Cardiac fibroblast (primary cell): ENCODE measurements around the gene NPAS2.
A peak's percentile ranks its signal among the peaks of the same experiment; 100 is the strongest.

Experiments
- DNase-seq, 2 donors: peaks; one replicate each; pipeline versions ENCODE4 v3.0.0 to v3.0.0-alpha.2; 2010; ENCODE audit warnings: low read depth in 2 of 2
- H3K4me3 ChIP-seq, 2 donors: replicated peaks in 1 of 2; 1 replicate in 1 of 2; 2 replicates in 1 of 2; pipeline ENCODE4 v1.5.1; 2011; ENCODE audit warnings: low read depth in 2 of 2, low read length in 2 of 2, mild to moderate bottlenecking in 2 of 2, moderate library complexity in 1 of 2
- CTCF ChIP-seq: IDR thresholded peaks from one replicate; pipeline ENCODE4 v1.5.1; 2011; ENCODE audit warnings: low read depth, mild to moderate bottlenecking, low read length, inconsistent platforms

NPAS2 gene

GRCh38 chr2:101006065-101006715 lies 186.3 kb downstream of the NPAS2 start:
- H3K4me3 ChIP-seq = no peak overlapping the region
- no peak for TF ChIP-seq CTCF
- DNase-seq = no peak

GRCh38 chr2:101007415-101008345 lies 187.7 kb downstream of the NPAS2 start:
- DNase-seq = peak in 1 of 2 donors; percentile 9
- no peak overlapping the region for H3K4me3 ChIP-seq
- no peak for TF ChIP-seq CTCF

GRCh38 chr2:101011152-101011551 lies 191.2 kb downstream of the NPAS2 start:
- no peak for DNase-seq
- no peak overlapping the region for H3K4me3 ChIP-seq
- TF ChIP-seq CTCF = no peak

GRCh38 chr2:101012054-101012705 lies 192.2 kb downstream of the NPAS2 start:
- no peak overlapping the region for H3K4me3 ChIP-seq
- no peak for TF ChIP-seq CTCF
- DNase-seq = no peak

- H3K4me3 ChIP-seq = no peak overlapping the region
- peak; percentile 75 for TF ChIP-seq CTCF
- DNase-seq = peak; percentile 68 to 69
Observed at GRCh38 chr2:101012706-101013181, 192.8 kb downstream of the NPAS2 start.

- no peak for TF ChIP-seq CTCF
- no peak for DNase-seq
- no peak overlapping the region for H3K4me3 ChIP-seq
Observed at GRCh38 chr2:101014264-101014857, 194.4 kb downstream of the NPAS2 start.
